Measurements from ENCODE around the gene SLC33A1. TPM values are rescaled to one million over a fixed set of nuclear protein-coding genes. Genes with fewer than 3 reads are reported as not detected.

Gene SLC33A1
- total and polyA plus RNA-seq, 2 of the 8 experiments (the other 6 are each of a cell fraction or from before 2014, with no cell fraction given): 15.6 to 24.2 TPM

- Histone ChIP-seq H2AK5ac (ENCODE audit: low read depth, low read length) (no peak within 1 kb of the TSS), H2BK120ac (replicated peaks; ENCODE audit: low read depth, low read length) (peak within 1 kb of the TSS; percentile 43), H3K27me3 (replicated peaks in 1 of 4; ENCODE audit: control insufficient read depth in 3 of 4, extremely low read depth in 1 of 4, insufficient read depth in 3 of 4, low read length in 3 of 4) (no peaks in the 10 kb centered on the region; a peak in 1 of 7 replicates), H3K79me2 (ENCODE audit: control insufficient read depth in 1 of 2, insufficient read depth in 2 of 2, low read length in 2 of 2) (no peaks in the 10 kb centered on the region), H3K56ac (replicated peaks; ENCODE audit: insufficient read length, low read depth, low read length) (peak within 1 kb of the TSS; percentile 90), H4K91ac (replicated peaks; ENCODE audit: insufficient read length, low read length) (peak within 1 kb of the TSS; percentile 97), H2BK12ac (ENCODE audit: low read depth, low read length) (peak within 1 kb of the TSS; percentile 94; the same call in 1 of the 2 replicates), H4K20me1 (replicated peaks in 1 of 2; ENCODE audit: control insufficient read depth in 1 of 2, insufficient read depth in 2 of 2, low read length in 2 of 2) (no peaks in the 10 kb centered on the region), H3K23ac (ENCODE audit: insufficient read length) (no peak within 1 kb of the TSS), H3K14ac (ENCODE audit: insufficient read length) (no peak within 1 kb of the TSS), H3K27ac (ENCODE audit: low read depth, low read length) (peak within 1 kb of the TSS; percentile 48; the same call in 1 of the 2 replicates), H3K4me3 (ENCODE audit: extremely low read depth in 1 of 4, insufficient read depth in 2 of 4, low read depth in 3 of 4, low read length in 4 of 4) (peak within 1 kb of the TSS; percentile 71 to 90 (median 76)), H3K4ac (replicated peaks; ENCODE audit: insufficient read length, low read depth, low read length) (peak within 1 kb of the TSS; percentile 53), H3K9me3 (ENCODE audit: insufficient read depth in 2 of 2, low read depth in 1 of 2, low read length in 1 of 2) (no peaks in the 10 kb centered on the region), H3K9ac (replicated peaks in 1 of 4; ENCODE audit: extremely low read depth in 1 of 4, low read depth in 3 of 4, low read length in 3 of 4) (peak within 1 kb of the TSS; percentile 66 to 97 (median 74)), H3K18ac (ENCODE audit: extremely low read depth, low read length) (peak within 1 kb of the TSS; percentile 78), H2BK15ac (ENCODE audit: low read length) (peak within 1 kb of the TSS; percentile 95; the same call in 1 of the 2 replicates), H2AFZ (ENCODE audit: low read length) (peak within 1 kb of the TSS; percentile 99), H3K23me2 (ENCODE audit: low read depth, low read length) (no peaks in the 10 kb centered on the region), H3K4me1 (replicated peaks in 1 of 4; ENCODE audit: control insufficient read depth in 3 of 4, insufficient read depth in 4 of 4, low read length in 3 of 4) (peaks cover 0 to 2% (median 1%) of the 10 kb centered on the region in 4 experiments; a peak in 3 of 7 replicates), H3K36me3 (ENCODE audit: control insufficient read depth in 2 of 4, insufficient read depth in 4 of 4, low read length in 3 of 4) (no peaks in the 10 kb centered on the region), H4K5ac (ENCODE audit: insufficient read length, low read depth, low read length) (peak within 1 kb of the TSS; percentile 86), H3K79me1 (ENCODE audit: low read depth, low read length) (no peaks in the 10 kb centered on the region), H3K4me2 (ENCODE audit: insufficient read depth in 1 of 2, low read depth in 2 of 2, low read length in 2 of 2) (peak within 1 kb of the TSS; percentile 21 to 72), H2BK5ac (ENCODE audit: low read depth, low read length) (peak within 1 kb of the TSS; percentile 83; the same call in 1 of the 2 replicates), H4K8ac (ENCODE audit: extremely low read depth, insufficient read depth, low read length) (peak within 1 kb of the TSS; percentile 98), H2BK20ac (ENCODE audit: low read length) (0 out of 2 replicates have a peak within 1 kb of the TSS, but pooled peaks have one; percentile 61)
- POLR2A ChIA-PET (ENCODE audit: partially characterized antibody): interaction anchor here (0.6 to 2.6 kb wide), 14 partner anchors 10 to 442 kb away, joined by 3 to 27 read pairs (median 4); partner anchors contain the start of genes GMPS, PLCH1 and SLC33A1
- CTCF ChIA-PET (ENCODE audit: partially characterized antibody): interaction anchor here (0.6 to 2.9 kb wide), 63 partner anchors 9 to 554 kb away, joined by 3 to 23 read pairs (median 4); partner anchors contain the start of genes GMPS and SLC33A1
- FAIRE-seq (no peak), DNase-seq (ENCODE audit: low read depth in 1 of 2, low spot score in 2 of 2) (peak in 1 of 2 experiments; percentile 88)
- 4% methylated on average over 50 of the region's 61 CpGs; no CpG with 5 or more reads in 1 of the 2 experiments for WGBS, 2 experiments (ENCODE audit: extremely low coverage in 1 of 2, insufficient coverage in 1 of 2, insufficient read length in 1 of 2, insufficient replicate concordance in 2 of 2, low coverage in 1 of 2, low lambda C conversion rate in 2 of 2, missing lambda C conversion rate in 1 of 2)
- no peak for TF ChIP-seq SP1 (IDR thresholded peaks at IDR 0.05; ENCODE audit: low read depth, low read length)
- no peak for TF ChIP-seq RXRA (IDR thresholded peaks at IDR 0.05; ENCODE audit: insufficient read depth, low read depth, low read length)
- TF ChIP-seq KDM4A (IDR thresholded peaks at IDR 0.05; ENCODE audit: low read depth, low read length, severe bottlenecking): peak; percentile 90
- no peak for TF ChIP-seq JUND (IDR thresholded peaks at IDR 0.05; ENCODE audit: low read length)
- no peak; the same call in 1 of the 2 replicates for TF ChIP-seq POLR2AphosphoS5 (IDR thresholded peaks at IDR 0.05; ENCODE audit: low read depth, low read length)
- no peak for TF ChIP-seq SIRT6 (IDR thresholded peaks at IDR 0.05; ENCODE audit: low read length)
- TF ChIP-seq ATF2 (IDR thresholded peaks at IDR 0.05; ENCODE audit: low read length): no peak
- TF ChIP-seq E2F6 (IDR thresholded peaks at IDR 0.05): peak; percentile 73
These were observed 48.2 kb downstream of the SLC33A1 start, which contains the start of gene C3orf33 for GRCh38 chr3:155805802-155806618. C3orf33 (minus strand) TSS chr3:155806278; CDS start chr3:155806252, 26 bp downstream.
